Stimulated activated CD4-positive, alpha-beta T cell treated with anti-CD3 and anti-CD28 coated beads, Interleukin-12 subunit alpha, Interleukin-12 subunit beta, amount 100 ng/mL, for 48 hours (primary cell): ENCODE data around the gene MRAS.

Experiments
- DNase-seq, 3 donors: peaks; one replicate each; pipeline ENCODE4 v3.0.0-alpha.2; 2020; ENCODE audit warnings: low read depth in 2 of 3, low spot score in 1 of 3

The MRAS gene

DNA sequence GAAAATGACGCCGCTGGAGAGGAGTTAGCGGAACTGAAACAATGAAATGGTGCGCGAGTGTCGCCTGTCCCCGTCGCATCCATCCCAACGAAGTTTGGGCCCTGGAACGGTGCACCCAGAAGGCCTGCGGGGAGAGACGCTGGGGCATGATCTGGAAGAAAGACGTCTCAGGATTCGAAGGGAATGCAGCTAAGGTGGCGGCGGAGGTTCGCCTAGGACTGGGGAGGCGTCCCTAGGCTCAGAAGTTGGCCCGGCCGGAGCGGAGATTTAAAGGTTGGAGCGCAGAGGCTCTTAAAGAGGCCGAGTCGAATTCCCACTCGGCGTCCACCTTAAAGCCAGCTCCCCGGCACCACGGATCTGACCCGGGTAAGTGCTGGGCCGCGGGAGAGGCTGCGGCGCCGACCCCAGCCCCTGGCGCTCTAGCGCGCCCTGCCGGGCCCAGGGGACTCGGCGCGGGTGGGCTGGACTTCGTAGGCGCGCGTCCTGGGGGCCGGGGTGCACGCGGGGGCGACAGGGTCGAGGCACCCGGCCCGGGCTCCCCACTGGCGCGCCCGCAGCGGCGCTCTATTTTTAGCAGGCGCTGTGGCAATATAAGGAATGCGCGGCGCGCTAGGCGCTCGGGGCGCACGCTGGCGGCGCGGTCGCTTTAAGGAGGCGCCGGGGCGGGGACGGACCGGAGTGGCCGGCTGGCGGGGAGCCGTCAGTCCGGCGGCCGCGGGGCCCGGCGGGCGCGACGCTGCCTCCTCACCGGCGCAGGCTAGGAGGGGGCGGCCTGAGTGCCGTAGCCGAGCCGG, at the start of gene MRAS:
TSS of gene MRAS (plus strand) at position 620 of the 794 bp plus-strand sequence. CDS start 24,305 bp downstream, outside the sequence.
- peak in 1 of 3 donors; percentile 8 for DNase-seq

- DNase-seq: no peak
Observed at GRCh38 chr3:138300647-138301046, 47.7 kb upstream of the MRAS start.

GRCh38 chr3:138303474-138303873, 44.9 kb upstream of the MRAS start:
- no peak for DNase-seq

DNA sequence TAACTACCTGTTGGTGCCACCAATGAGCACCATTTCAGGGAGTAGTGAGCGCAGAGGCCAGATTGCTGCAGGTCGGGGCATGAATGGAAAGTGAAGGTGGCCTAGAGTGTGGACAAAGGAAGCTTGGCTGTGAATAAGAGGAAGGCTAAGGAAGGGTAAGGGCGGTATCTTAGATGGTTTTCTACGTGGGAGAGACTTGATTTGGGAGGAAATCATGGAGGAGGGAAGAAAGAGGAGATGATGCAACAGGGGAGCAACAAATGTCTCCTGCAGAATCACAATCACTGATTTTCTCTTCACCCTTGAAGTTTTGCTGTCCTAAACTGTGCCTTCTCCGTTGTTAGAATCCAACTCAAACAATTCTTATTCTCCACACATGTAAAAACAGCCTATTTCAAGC, 40.5 kb upstream of the MRAS start:
- no peak for DNase-seq

DNA sequence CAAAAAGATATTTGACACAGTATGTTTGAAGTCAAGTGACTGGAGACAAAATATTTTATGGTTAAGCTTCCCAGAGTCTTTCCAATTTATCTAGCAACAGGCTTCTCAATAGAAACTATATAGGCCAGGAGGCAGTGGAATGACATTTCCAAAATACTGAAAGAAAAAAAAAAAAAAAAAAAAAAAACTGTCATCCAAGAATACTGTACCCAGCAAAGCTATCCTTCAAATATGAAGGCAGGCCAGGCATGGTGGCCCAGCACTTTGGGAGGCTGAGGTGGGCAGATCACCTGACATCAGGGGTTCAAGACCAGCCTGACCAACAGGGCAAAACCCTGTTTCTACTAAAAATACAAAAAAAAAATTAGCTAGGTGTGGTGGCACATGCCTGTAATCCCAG, 39.6 kb upstream of the MRAS start:
- DNase-seq: no peak

DNA sequence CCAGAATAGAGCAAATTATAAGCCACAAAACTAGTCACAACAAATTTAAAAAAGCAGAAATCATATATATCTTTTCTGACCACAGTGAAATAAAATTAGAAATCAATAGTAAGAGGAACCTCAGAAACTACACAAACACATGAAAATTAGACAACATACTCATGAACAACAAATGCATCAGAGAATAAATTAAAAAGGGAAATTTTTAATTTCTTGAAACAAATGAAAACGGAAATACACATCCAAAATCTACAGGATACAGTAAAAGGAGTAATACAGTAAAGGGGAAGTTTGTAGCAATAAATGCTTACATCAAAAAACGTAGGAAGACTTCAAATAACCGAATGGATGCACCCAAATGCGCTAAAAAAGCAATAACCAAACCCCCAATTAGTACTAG, 37.9 kb upstream of the MRAS start:
- no peak for DNase-seq

GRCh38 chr3:138314751-138315150, 33.6 kb upstream of the MRAS start:
- DNase-seq: no peak

DNA sequence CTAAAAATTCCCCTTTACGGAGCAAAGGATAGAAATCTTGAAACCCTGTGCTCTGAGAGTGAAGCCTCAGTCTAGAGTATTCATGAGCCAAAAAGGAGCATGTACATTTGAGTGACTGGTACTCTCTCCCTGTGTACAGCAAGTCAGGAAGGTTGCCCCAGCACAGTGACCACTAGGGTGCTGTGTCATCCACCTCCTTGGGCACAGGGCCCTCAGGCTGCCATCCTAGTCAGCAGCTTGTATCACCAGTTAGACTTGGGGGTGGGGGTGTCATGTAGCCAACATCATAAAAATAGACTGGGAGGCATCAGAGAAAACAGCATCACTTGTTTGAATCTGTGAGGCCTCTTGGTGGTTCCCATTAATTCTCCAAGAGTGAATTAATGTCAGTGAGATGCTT, 30.7 kb upstream of the MRAS start:
- no peak for DNase-seq

GRCh38 chr3:138323971-138324370, 24.4 kb upstream of the MRAS start:
- no peak for DNase-seq

DNA sequence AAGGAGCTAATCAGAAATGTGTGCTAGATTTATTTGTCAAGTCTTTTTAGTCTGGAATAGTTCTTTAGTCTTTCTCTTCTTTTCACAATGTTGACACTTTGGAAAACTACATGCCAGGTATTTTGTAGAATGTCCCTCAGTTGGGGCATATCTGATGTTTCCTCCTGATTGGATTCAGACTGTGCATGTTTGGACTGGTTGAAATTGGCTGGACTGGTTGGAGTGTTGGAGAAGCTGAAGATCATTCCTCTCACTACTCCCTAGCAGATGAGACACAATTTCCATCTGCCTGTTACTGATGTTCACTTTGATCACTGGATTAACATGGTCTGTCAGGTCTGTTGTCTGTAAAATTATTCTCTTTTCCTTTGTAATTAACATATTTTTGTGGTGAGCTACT, 22.4 kb upstream of the MRAS start:
- no peak for DNase-seq

- DNase-seq: no peak
Observed at GRCh38 chr3:138326866-138327595, 21.3 kb upstream of the MRAS start.

DNA sequence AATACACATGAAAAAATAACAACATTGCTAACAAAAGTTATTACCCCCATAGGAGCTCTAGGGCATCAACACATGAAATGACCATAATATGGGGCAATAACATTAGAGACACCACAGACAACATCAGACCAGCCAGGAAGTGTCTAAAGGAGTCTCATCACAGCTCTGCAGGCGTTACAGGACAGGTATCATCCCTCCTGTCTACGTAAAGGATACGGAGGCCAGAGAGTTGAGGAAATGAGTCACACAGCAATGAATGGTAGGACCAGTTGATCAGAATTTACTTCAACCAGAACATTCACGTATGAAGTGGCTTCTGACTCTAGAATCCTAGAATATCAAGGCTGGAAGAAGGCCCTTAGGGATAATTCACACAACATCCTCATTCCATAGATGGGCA, 20.5 kb upstream of the MRAS start:
- no peak for DNase-seq

- DNase-seq: no peak
Observed at GRCh38 chr3:138328341-138328740, 20.0 kb upstream of the MRAS start.

DNA sequence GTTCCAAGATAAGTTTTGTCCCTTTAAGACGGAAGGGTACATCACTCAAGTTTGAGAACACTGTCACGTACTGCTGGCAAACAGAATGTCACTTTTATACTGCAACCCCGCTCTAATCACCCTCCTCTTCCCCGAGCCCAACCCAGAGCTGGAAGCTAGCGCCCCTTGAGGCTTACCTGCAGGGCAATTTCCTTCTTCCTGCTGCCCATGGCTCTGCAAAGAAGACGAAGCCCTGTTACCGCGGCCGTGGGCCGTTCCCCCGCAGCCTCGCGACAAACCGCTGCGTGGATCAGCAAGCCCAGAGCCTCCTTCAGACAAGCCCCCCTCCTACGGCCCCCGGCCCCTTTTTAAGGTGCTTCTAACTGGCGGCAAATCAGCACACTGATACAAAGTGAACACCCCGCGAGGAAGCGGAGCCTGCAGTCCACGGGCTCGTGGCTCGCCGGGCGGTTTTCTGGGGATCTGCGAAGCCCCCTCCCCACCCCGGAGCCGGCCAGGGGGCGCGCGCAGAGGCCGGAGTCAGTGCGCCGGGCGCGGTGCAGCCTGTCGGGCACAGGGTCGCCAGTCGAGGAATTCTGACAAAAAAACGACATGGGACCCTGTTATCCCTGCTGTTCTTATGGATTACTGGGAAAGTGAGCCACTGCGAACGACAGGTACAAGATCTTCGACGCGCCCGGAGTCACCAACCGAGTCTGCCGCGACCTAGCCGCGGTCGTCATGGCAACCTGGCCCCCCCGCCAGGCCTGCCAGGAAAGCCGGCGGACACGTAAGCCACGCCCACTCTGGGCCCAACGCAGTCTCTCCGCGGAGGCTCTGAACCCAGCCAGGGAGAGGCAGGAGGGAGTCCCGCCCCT, 19.0 kb upstream of the MRAS start, which contains the start of gene NME9:
TSS of gene NME9 (minus strand) at position 725 of the 857 bp plus-strand sequence. CDS start at position 209, 516 bp downstream.
- DNase-seq: peak; percentile 74 to 82 (median 78)

DNA sequence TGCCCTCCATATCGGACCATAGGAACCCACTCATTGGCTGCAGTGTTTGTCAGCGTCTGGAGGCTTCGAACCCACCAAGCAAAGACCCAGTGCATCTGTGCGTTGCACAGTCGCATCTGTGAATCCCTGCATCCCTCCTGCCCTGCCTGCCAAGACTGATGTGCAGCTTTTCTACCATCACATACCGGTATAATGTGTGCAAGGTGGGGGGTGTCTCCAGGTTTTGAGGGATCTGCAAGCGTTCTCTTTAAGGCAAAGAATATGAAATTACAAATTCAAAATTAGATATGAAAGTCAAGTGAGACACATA, 18.4 kb upstream of the MRAS start:
- DNase-seq: no peak

- DNase-seq: no peak
Observed at GRCh38 chr3:138331143-138331894, 17.1 kb upstream of the MRAS start.

DNA sequence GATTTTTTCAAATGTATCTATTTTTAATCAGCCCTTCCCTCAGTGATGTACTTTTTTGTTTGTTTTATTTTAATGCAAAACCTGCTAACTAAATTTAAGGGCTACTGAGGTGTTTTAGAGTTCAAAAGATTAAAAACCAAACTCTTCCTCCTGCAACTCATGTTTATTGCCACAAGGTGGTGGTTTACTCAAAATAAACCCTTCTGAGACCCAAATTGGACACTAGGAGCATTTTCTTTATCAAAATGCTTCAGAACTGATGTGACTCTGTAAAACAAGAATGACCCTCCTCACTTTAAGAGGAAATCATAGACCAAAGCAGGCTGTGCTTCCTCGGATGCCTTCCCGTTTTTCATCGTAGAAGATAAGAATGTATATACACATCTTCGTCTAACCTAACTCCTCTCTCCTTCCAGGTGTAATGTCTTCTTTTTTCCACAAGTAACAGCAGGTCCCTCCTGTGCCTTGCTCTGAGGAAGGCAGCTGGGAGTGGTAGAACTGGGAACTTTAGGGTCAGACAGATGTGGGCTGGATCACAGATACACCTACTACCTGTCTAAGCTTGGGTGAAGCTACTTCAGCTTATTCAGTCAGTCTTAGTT, 15.8 kb upstream of the MRAS start:
- no peak for DNase-seq

- no peak for DNase-seq
Observed at GRCh38 chr3:138334608-138335007, 13.8 kb upstream of the MRAS start.

- no peak for DNase-seq
Observed at GRCh38 chr3:138336454-138336999, 11.9 kb upstream of the MRAS start.

DNA sequence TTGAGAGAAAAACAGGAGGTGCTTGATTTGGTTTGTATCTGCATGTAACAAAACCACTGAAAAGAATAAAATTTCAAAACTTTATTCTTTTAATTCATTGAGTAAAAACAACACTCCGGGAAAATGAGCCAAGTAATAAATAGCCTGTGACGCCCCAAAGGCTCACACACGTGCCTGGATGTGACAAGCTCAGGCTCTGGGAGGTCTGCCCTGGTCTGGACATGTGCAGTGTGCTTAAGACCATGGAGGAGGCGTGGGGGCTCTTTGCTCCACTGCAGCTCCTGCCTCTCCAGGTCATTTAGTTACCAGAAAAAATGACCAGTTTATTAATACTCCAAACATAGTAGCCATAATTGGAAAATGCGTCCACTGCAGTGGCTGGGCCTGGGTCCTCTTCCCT, 10.1 kb upstream of the MRAS start:
- DNase-seq: no peak
